ENCODE measurements around the gene STAG3. TPM values are rescaled to one million over a fixed set of nuclear protein-coding genes. Genes with fewer than 3 reads are reported as not detected.
"Not testable (repeated sequence)": the region's sequence is repeated elsewhere in the genome, so short reads cannot be mapped to it uniquely, and the experiment has no call there.

Gene STAG3
- total RNA-seq, 2 donors from 2014 or later, result not detected

DNA sequence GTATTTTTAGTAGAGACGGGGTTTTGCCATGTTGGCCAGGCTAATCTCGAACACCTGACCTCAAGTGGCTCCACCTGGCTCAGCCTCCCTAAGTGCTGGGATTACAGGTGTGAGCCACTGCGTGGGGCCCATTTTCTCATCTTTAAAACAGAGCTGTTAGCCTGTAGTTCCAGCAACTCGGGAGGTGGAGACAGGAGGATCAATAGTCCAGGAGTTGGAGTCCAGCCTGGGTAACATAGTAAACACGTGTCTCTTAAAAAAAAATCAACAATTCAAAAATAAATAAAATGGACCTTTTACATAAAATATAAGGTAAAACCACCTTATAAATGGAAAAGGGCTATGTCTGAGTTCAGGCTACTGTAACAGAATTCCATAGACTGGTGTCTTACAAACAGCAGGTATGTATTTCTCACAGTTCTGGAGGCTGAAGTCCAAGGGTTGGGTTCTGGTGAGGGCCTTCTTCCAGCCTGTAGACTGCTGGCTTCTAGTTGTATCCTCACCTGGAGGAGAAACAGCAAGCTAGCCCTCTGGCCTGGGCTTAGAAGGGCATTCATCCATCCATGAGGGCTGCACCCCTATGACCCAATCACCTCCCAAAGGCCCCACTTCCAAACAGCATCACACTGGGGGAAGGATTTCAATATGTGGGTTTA, 35.0 kb downstream of the STAG3 start:
- no peak overlapping the region for H3K27ac ChIP-seq
- H3K9me3 ChIP-seq, result no peaks in the 10 kb centered on the region
- no peaks in the 10 kb centered on the region for H3K27me3 ChIP-seq
- peaks cover 20% of the 10 kb centered on the region for H3K4me1 ChIP-seq
- no peak for TF ChIP-seq POLR2A (IDR thresholded peaks at IDR 0.05)
- TF ChIP-seq, protein P1, sequence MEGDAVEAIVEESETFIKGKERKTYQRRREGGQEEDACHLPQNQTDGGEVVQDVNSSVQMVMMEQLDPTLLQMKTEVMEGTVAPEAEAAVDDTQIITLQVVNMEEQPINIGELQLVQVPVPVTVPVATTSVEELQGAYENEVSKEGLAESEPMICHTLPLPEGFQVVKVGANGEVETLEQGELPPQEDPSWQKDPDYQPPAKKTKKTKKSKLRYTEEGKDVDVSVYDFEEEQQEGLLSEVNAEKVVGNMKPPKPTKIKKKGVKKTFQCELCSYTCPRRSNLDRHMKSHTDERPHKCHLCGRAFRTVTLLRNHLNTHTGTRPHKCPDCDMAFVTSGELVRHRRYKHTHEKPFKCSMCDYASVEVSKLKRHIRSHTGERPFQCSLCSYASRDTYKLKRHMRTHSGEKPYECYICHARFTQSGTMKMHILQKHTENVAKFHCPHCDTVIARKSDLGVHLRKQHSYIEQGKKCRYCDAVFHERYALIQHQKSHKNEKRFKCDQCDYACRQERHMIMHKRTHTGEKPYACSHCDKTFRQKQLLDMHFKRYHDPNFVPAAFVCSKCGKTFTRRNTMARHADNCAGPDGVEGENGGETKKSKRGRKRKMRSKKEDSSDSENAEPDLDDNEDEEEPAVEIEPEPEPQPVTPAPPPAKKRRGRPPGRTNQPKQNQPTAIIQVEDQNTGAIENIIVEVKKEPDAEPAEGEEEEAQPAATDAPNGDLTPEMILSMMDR (IDR thresholded peaks at IDR 0.05), result no peak
- H3K36me3 ChIP-seq (replicated peaks in 1 of 2; ENCODE audit: insufficient read depth in 1 of 2, low read depth in 2 of 2), result no peaks in the 10 kb centered on the region
- ATAC-seq, result no peak
- intact Hi-C loops (cut with DNase I), result loop anchor here (10.0 kb wide), 1 partner anchor 78 kb away; no protein-coding TSS in a partner anchor
- H3K4me3 ChIP-seq, result no peak overlapping the region
- WGBS, 2 donors, result 57 to 61% methylated on average over 5 of the region's 5 CpGs
- no peak for DNase-seq

DNA sequence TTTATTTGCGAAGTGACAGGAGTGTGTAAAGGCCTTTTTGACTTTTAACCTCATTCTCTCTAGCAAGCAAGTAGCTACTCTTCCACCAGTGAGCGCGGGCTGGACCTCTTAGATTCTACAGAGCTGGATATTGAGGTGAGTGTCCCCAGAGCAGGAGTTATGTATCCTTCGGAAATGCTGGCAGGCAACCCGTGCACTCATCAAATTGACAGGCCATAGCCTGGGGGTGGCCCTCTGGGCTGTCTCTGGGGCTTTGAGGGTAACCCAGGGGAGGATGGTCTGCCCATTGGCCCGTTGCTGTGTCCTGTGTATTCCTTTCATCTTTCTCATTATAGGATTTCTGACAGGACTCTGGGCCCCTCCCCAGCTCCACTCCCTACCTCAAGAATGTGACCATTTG, 36.0 kb downstream of the STAG3 start:
- intact Hi-C loops (cut with DNase I), result loop anchor here (10.0 kb wide), 1 partner anchor 79 kb away; no protein-coding TSS in a partner anchor
- Histone ChIP-seq H3K9me3 (no peaks in the 10 kb centered on the region), H3K36me3 (replicated peaks in 1 of 2; ENCODE audit: insufficient read depth in 1 of 2, low read depth in 2 of 2) (no peaks in the 10 kb centered on the region), H3K27me3 (no peaks in the 10 kb centered on the region), H3K4me3 (no peak overlapping the region), H3K27ac (no peak overlapping the region), H3K4me1 (peaks cover 16% of the 10 kb centered on the region)
- TF ChIP-seq, protein P1 (IDR thresholded peaks at IDR 0.05), result no peak
- TF ChIP-seq POLR2A (IDR thresholded peaks at IDR 0.05), result no peak
- WGBS, 2 donors, result 55% methylated on average over 6 of the region's 6 CpGs
- DNase-seq (no peak), ATAC-seq (no peak)

DNA sequence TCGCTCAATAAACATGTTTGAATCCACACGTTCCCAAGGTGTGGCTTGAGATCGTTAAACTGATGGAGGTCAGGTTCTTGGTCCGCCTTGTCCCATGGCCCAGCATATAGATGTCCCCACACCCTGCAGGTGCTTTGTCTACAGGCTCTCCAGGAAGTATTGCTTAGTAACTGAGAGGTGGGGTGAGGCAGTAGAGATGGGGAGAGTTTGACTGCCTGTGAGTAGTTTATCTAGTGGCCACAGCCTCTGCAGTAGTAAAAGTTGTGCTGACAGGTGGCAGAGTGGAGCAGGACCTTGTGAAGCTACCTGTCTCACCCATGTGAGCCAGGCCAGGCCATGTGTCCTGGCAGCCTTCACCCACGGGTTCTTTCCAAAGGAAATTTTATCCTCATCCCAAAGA, 36.6 kb downstream of the STAG3 start:
- not testable (repeated sequence) for H3K4me3 ChIP-seq; DNase-seq; H3K36me3 ChIP-seq (replicated peaks in 1 of 2; ENCODE audit: insufficient read depth in 1 of 2, low read depth in 2 of 2); H3K27ac ChIP-seq; H3K9me3 ChIP-seq; H3K27me3 ChIP-seq; ATAC-seq; H3K4me1 ChIP-seq
- WGBS, 2 donors, result 68 to 74% methylated on average over 5 of the region's 5 CpGs
- intact Hi-C loops (cut with DNase I), result loop anchor here (10.0 kb wide), 1 partner anchor 80 kb away; no protein-coding TSS in a partner anchor

DNA sequence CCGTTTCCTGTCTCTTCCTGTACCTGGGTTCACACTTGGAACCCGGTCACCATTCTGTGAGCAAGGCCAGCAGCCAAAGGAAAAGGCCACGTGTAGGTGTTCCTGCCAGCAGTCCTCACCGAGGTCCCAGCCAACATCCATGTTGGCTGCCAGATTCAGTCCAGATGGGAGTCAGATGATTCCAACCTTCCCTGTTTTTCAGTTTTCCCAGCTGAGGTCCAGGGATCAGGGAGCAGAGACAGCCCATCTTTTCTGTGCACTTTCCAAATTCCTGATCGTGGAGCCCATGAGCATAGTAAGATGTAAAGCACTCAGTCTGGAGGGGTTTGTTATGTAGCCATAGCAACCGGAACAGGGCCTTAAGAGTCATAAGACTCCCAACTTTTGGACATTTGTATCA, 38.2 kb downstream of the STAG3 start:
- no peak for TF ChIP-seq POLR2A (IDR thresholded peaks at IDR 0.05)
- TF ChIP-seq, protein P1 (IDR thresholded peaks at IDR 0.05), result no peak
- 38 to 42% methylated on average over 6 of the region's 6 CpGs for WGBS, 2 donors
- DNase-seq (peak in 3 of 4 donors; percentile 36 to 58 (median 57)), ATAC-seq (peak; percentile 38)
- peaks cover 4% of the 10 kb centered on the region for H3K4me1 ChIP-seq
- H3K27me3 ChIP-seq, result no peaks in the 10 kb centered on the region
- no peaks in the 10 kb centered on the region for H3K9me3 ChIP-seq
- H3K36me3 ChIP-seq (replicated peaks in 1 of 2; ENCODE audit: insufficient read depth in 1 of 2, low read depth in 2 of 2), result no peaks in the 10 kb centered on the region
- intact Hi-C loops (cut with DNase I), result loop anchor here (10.0 kb wide), 1 partner anchor 81 kb away; no protein-coding TSS in a partner anchor
- H3K4me3 ChIP-seq, result no peak overlapping the region
- no peak overlapping the region for H3K27ac ChIP-seq

DNA sequence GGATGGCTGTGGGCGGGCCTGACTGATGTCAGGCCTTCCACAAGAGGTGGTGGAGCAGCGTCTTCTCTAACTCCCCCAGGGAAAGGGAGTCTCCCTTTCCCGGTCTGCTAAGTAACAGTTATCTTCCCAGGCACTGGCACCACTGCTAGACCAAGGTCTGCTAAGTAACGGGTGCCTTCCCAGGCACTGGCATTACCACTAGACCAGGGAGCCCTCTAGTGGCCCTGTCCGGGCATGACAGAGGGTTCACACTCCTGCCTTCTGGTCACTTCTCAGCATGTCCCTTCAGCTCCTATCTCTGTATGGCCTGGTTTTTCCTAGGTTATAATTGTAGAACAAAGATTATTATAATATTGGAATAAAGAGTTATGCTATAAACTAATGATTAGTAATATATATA, 40.2 kb downstream of the STAG3 start:
- not testable (repeated sequence) for H3K27me3 ChIP-seq; H3K36me3 ChIP-seq (replicated peaks in 1 of 2; ENCODE audit: insufficient read depth in 1 of 2, low read depth in 2 of 2); H3K9me3 ChIP-seq; H3K4me1 ChIP-seq; H3K27ac ChIP-seq; H3K4me3 ChIP-seq
- TF ChIP-seq, protein P1 (IDR thresholded peaks at IDR 0.05), result peak in 6 of 7 experiments; percentile 30 to 51 (median 42)
- WGBS, 2 donors, result 0% methylated on average over 1 of the region's 5 CpGs; no CpG with 5 or more reads in 1 of the 2 donors
- intact Hi-C loops (cut with DNase I), result loop anchor here (10.0 kb wide), 1 partner anchor 83 kb away; no protein-coding TSS in a partner anchor
- ATAC-seq (peak; percentile 61), DNase-seq (peak; percentile 89 to 95 (median 90))

All from body of pancreas (tissue), 4 donors.